Endodermal cell (in vitro differentiated cells): ENCODE results near the gene MAML1. TPM values are rescaled to one million over a fixed set of nuclear protein-coding genes. Genes with fewer than 3 reads are reported as not detected.

Source experiments
- DNase-seq: peaks from one replicate; pipeline ENCODE4 v3.0.0-alpha.2; 2017
- H3K27ac ChIP-seq: 2 replicates; pipeline ENCODE4 v1.5.1; 2013; ENCODE audit warnings: mild to moderate bottlenecking, low read depth, low read length, moderate library complexity
- H3K27me3 ChIP-seq: 2 replicates; pipeline ENCODE4 v1.6.1; 2013; ENCODE audit warnings: mild to moderate bottlenecking, low read length, moderate library complexity; ENCODE audit not compliant: insufficient read depth, control insufficient read depth, poor library complexity, severe bottlenecking
- H3K36me3 ChIP-seq: 2 replicates; pipeline ENCODE4 v1.7.0; 2013; ENCODE audit warnings: mild to moderate bottlenecking, low read length, moderate library complexity; ENCODE audit not compliant: control insufficient read depth, insufficient read depth
- H3K4me1 ChIP-seq: one replicate; pipeline ENCODE4 v1.7.0; 2013; ENCODE audit warnings: low read length; ENCODE audit not compliant: control insufficient read depth, insufficient read depth
- H3K4me3 ChIP-seq: 2 replicates; pipeline ENCODE4 v1.5.1; 2013; ENCODE audit warnings: mild to moderate bottlenecking, low read length, moderate library complexity
- H3K9ac ChIP-seq: 2 replicates; pipeline ENCODE4 v1.6.1; 2013; ENCODE audit warnings: mild to moderate bottlenecking, low read length, moderate library complexity; ENCODE audit not compliant: poor library complexity, severe bottlenecking; ENCODE audit errors: extremely low read depth
- H3K9me3 ChIP-seq: 2 replicates; pipeline ENCODE4 v1.6.1; 2013; ENCODE audit warnings: mild to moderate bottlenecking, low read length, moderate library complexity; ENCODE audit not compliant: control insufficient read depth
- H3K27ac Mint-ChIP-seq: 2 replicates; pipeline ENCODE4 v1.8.0; 2020; ENCODE audit warnings: mixed read lengths
- H3K27me3 Mint-ChIP-seq: 2 replicates; pipeline ENCODE4 v1.8.0; 2021; ENCODE audit warnings: mild to moderate bottlenecking, mixed read lengths; ENCODE audit not compliant: insufficient read depth
- H3K36me3 Mint-ChIP-seq: 2 replicates; pipeline ENCODE4 v1.8.0; 2020; ENCODE audit warnings: low read depth, mixed read lengths
- H3K4me1 Mint-ChIP-seq: 2 replicates; pipeline ENCODE4 v1.8.0; 2020; ENCODE audit warnings: mixed read lengths
- H3K4me3 Mint-ChIP-seq: 2 replicates; pipeline ENCODE4 v1.8.0; 2020; ENCODE audit warnings: mild to moderate bottlenecking, moderate library complexity, mixed read lengths
- H3K9me3 Mint-ChIP-seq: 2 replicates; pipeline ENCODE4 v1.8.0; 2020; ENCODE audit warnings: mild to moderate bottlenecking, mixed read lengths
- CTCF ChIP-seq: fragments of 200-600 bp; sonication (generic); conservative IDR thresholded peaks from 2 replicates; pipeline ENCODE4 v1.5.0; 2021; ENCODE audit warnings: antibody characterized with exemption, mild to moderate bottlenecking
- WGBS, 2 experiments: methylation state at CpG; one replicate each; pipeline versions ENCODE4 v1.1.5 to v1.1.7; 2013; ENCODE audit warnings: missing lambda C conversion rate in 2 of 2, mixed read lengths in 1 of 2; ENCODE audit not compliant: insufficient coverage in 1 of 2, insufficient read length in 1 of 2; 5-methylcytosine and 5-hydroxymethylcytosine counted together
- total RNA-seq, 2 donors: library from RNA; stranded (reverse); fragmentation: NEBNext Ultra II Directional in 1 of 2; extraction: Animal tissue kit (Norgen Biotek cat#: 25700) in 1 of 2; gene quantifications; 2 replicates in 1 of 2; 3 replicates in 1 of 2; pipeline ENCODE4 v1.2.1, GENCODE V29; 2021

MAML1 gene
- total RNA-seq, 2 donors from 2014 or later: 38.9 to 41.4 TPM

DNA sequence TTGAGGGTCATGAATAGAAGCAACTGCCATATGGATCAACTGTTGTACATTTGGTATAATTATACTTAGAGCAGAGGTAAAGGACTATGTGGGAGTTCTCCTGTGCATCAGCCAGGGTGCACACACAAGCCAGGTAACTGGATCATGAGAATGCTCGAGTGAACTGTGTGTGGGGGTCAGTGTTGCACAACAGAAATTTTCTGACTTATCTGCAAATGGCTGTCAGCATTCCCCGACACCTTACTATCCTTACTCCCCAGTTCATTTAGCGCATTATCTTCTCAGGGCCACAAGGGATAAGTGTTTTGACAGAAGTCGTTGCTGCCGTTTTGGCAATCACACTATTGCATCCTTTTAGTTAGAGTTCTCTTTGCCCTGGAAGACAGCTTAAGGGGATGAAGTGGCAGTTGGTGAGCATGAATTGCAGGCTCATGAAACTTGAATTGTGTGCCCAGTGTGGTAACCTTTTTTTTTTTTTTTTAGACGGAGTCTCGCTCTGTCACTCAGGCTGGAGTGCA, 32.2 kb upstream of the MAML1 start:
- WGBS, 2 experiments: 88 to 91% methylated on average over 4 to 5 of the region's 7 CpGs
- Histone ChIP-seq H3K4me3 (peak overlapping the region; percentile 99), H3K27me3 (no peaks in the 10 kb centered on the region), H3K36me3 (peaks cover 48% of the 10 kb centered on the region), H3K4me1 (no peaks in the 10 kb centered on the region), H3K9me3 (no peaks in the 10 kb centered on the region), H3K27ac (no peak overlapping the region), H3K9ac (peak overlapping the region; percentile 98)
- peaks cover 10% of the 10 kb centered on the region for H3K4me1 Mint-ChIP-seq
- H3K27me3 Mint-ChIP-seq: peaks cover 1% of the 10 kb centered on the region
- H3K9me3 Mint-ChIP-seq: no peaks in the 10 kb centered on the region
- peaks cover 38% of the 10 kb centered on the region for H3K36me3 Mint-ChIP-seq
- no peak for TF ChIP-seq CTCF
- DNase-seq: no peak
- H3K27ac Mint-ChIP-seq: peak overlapping the region; percentile 98
- H3K4me3 Mint-ChIP-seq: peak overlapping the region; percentile 97

DNA sequence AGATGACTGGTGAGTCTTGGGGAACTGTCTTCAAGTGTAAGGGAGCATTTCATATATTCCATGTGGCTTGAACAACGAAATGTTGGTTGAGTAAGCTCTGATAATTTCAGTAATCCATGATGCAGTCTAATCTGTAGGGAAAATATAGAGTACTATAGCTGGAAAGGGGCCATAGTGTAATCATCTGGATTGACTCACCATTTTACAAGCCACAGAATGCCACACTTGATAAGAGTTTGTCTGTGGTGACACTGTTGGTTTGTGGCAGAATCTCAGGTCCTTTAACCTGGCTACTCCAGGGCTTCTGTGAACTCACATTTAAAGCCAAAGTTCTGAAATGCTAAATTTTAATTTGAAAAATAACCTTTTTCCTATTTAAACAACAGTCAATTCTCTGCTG, 16.3 kb upstream of the MAML1 start:
- Mint-ChIP-seq H3K4me3 (no peak overlapping the region), H3K27me3 (no peaks in the 10 kb centered on the region), H3K9me3 (no peaks in the 10 kb centered on the region), H3K27ac (no peak overlapping the region), H3K4me1 (no peaks in the 10 kb centered on the region), H3K36me3 (peaks cover 82% of the 10 kb centered on the region)
- peaks cover 85% of the 10 kb centered on the region for H3K36me3 ChIP-seq
- H3K27ac ChIP-seq: no peak overlapping the region
- H3K4me1 ChIP-seq: no peaks in the 10 kb centered on the region
- H3K9me3 ChIP-seq: no peaks in the 10 kb centered on the region
- TF ChIP-seq CTCF: no peak
- H3K9ac ChIP-seq: no peak overlapping the region
- no peaks in the 10 kb centered on the region for H3K27me3 ChIP-seq
- 100% methylated on average over 1 of the region's 1 CpG for WGBS, 2 experiments
- no peak for DNase-seq
- no peak overlapping the region for H3K4me3 ChIP-seq

DNA sequence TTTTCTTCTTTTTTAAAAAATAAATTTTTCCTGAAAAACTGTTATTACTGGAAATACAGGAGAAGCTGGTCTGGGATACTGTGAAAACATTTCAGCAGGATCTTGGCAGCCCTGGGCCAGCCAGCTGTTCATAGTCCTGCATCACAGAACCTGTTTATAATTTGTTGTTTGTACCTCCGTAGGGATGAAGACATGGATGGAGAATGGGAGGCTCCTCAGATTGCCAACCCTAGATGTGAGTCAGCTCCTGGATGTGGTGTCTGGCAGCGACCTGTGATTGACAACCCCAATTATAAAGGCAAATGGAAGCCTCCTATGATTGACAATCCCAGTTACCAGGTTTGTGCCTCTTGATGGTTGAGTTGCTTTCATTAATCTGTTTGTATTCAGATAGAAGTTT, 12.4 kb upstream of the MAML1 start:
- Histone ChIP-seq H3K4me3 (no peak overlapping the region), H3K36me3 (peaks cover 94% of the 10 kb centered on the region), H3K27me3 (no peaks in the 10 kb centered on the region), H3K9ac (no peak overlapping the region), H3K9me3 (no peaks in the 10 kb centered on the region), H3K4me1 (no peaks in the 10 kb centered on the region), H3K27ac (no peak overlapping the region)
- WGBS, 2 experiments: 80 to 98% methylated on average over 1 to 2 of the region's 2 CpGs
- peaks cover 85% of the 10 kb centered on the region for H3K36me3 Mint-ChIP-seq
- no peak for DNase-seq
- no peak for TF ChIP-seq CTCF
- no peak overlapping the region for H3K27ac Mint-ChIP-seq
- no peaks in the 10 kb centered on the region for H3K9me3 Mint-ChIP-seq
- H3K4me1 Mint-ChIP-seq: no peaks in the 10 kb centered on the region
- no peak overlapping the region for H3K4me3 Mint-ChIP-seq
- H3K27me3 Mint-ChIP-seq: no peaks in the 10 kb centered on the region
